K562 (cell line): ENCODE measurements around the gene WEE1. TPM values are rescaled to one million over a fixed set of nuclear protein-coding genes. Genes with fewer than 3 reads are reported as not detected.
A peak's percentile ranks its signal among the peaks of the same experiment; 100 is the strongest.

Experiments used
- ATAC-seq: fragments of 200-7000 bp; cut with Tn5 transposase; 3 replicates; pipeline ENCODE4 v1.9.1; 2020; ENCODE audit warnings: moderate library complexity
- Bru-seq: library from RNA; stranded (reverse); fragments of 400-500 nt; gene quantifications from one replicate; lab custom pipeline; 2021; lab: Mats Ljungman, UMichigan
- BruChase-seq, 2 experiments: library from RNA; stranded (reverse); fragments of 400-500 nt; gene quantifications; one replicate each; lab custom pipeline; 2021; lab: Mats Ljungman, UMichigan
- BruUV-seq: library from RNA; stranded (reverse); fragments of 400-500 nt; replicated peaks from 2 replicates; lab custom pipeline; 2021; lab: Mats Ljungman, UMichigan
- CTCF ChIA-PET: fragments of 300-600 bp; formaldehyde crosslinking; extraction: SDS; loops from one replicate; lab custom pipeline; 2021; ENCODE audit warnings: low intra/inter-chr PET ratio; lab: Yijun Ruan, JAX
- POLR2A ChIA-PET: fragments of 300-600, 350-650 bp; sonication (Branson Sonifier 250); formaldehyde crosslinking; extraction: SDS; loops from one replicate; lab custom pipeline; 2021; ENCODE audit warnings: antibody characterized with exemption, inconsistent platforms; lab: Yijun Ruan, JAX
- DNase-seq, 4 experiments: peaks; one replicate each; pipeline versions ENCODE4 v3.0.0 to v3.0.0-alpha.2; 2011 to 2018; ENCODE audit warnings: low spot score in 3 of 4, mixed read lengths in 3 of 4; ENCODE audit errors: extremely low read depth in 1 of 4
- FAIRE-seq: peaks from 2 replicates; lab custom pipeline; 2011; peaks lifted over from hg19 to GRCh38; lab: Jason Lieb, UNC
- H2AFZ ChIP-seq: 2 replicates; pipeline ENCODE4 v1.6.0; 2011; ENCODE audit warnings: low read depth, low read length, control low read depth, inconsistent platforms
- H3K27ac ChIP-seq: fragments of 200-600 bp; 3 replicates; pipeline ENCODE4 v1.8.0; 2011; ENCODE audit warnings: low read depth, mild to moderate bottlenecking, control low read depth, inconsistent platforms, low read length, moderate library complexity, mixed read lengths; ENCODE audit errors: extremely low read depth
- H3K27me3 ChIP-seq, 2 experiments: fragments of 300-600 bp in 1 of 2; 2 replicates in 1 of 2; 3 replicates in 1 of 2; pipeline versions ENCODE4 v1.6.0 to v1.8.0; 2011; ENCODE audit warnings: inconsistent platforms in 2 of 2, low read length in 2 of 2, mild to moderate bottlenecking in 1 of 2, mixed read lengths in 1 of 2, moderate library complexity in 1 of 2; ENCODE audit not compliant: control insufficient read depth in 2 of 2, insufficient read depth in 2 of 2
- H3K36me3 ChIP-seq: fragments of 300-600 bp; 3 replicates; pipeline ENCODE4 v1.8.0; 2011; ENCODE audit warnings: mild to moderate bottlenecking, low read length, inconsistent platforms; ENCODE audit not compliant: control insufficient read depth, insufficient read depth
- H3K4me1 ChIP-seq, 2 experiments: fragments of 200-600 bp in 1 of 2; replicated peaks in 1 of 2; 2 replicates in 1 of 2; 3 replicates in 1 of 2; pipeline versions ENCODE4 v1.5.1 to v1.8.0; 2011; ENCODE audit warnings: inconsistent platforms in 2 of 2, low read length in 2 of 2, mild to moderate bottlenecking in 1 of 2, mixed read lengths in 1 of 2, moderate library complexity in 1 of 2; ENCODE audit not compliant: control insufficient read depth in 2 of 2, insufficient read depth in 2 of 2
- H3K4me2 ChIP-seq: 2 replicates; pipeline ENCODE4 v1.6.1; 2011; ENCODE audit warnings: low read length, control low read depth, inconsistent platforms, mixed read lengths; ENCODE audit not compliant: insufficient read depth
- H3K4me3 ChIP-seq: fragments of 200-600 bp; sonication (generic), shearing (Covaris generic); 2 replicates; pipeline ENCODE4 v1.5.1; 2016; ENCODE audit warnings: control low read depth, inconsistent platforms
- H3K79me2 ChIP-seq: fragments of 200-600 bp; 3 replicates; pipeline ENCODE4 v1.8.0; 2011; ENCODE audit warnings: low read length, inconsistent platforms; ENCODE audit not compliant: control insufficient read depth, insufficient read depth
- H3K9ac ChIP-seq, 2 experiments: 2 replicates each; pipeline versions ENCODE4 v1.6.0 to v1.6.1; 2011; ENCODE audit warnings: low read depth in 2 of 2, low read length in 2 of 2, control low read depth in 1 of 2, inconsistent platforms in 1 of 2, mild to moderate bottlenecking in 1 of 2, mixed read lengths in 1 of 2; ENCODE audit not compliant: insufficient read depth in 1 of 2
- H3K9me1 ChIP-seq: one replicate; pipeline ENCODE4 v1.6.0; 2011; ENCODE audit warnings: inconsistent platforms, mild to moderate bottlenecking, low read length, moderate library complexity; ENCODE audit not compliant: control insufficient read depth, insufficient read depth
- H3K9me3 ChIP-seq: replicated peaks from 2 replicates; pipeline ENCODE4 v1.5.1; 2011; ENCODE audit warnings: low read depth, low read length, inconsistent platforms; ENCODE audit not compliant: control insufficient read depth, insufficient read depth
- H4K20me1 ChIP-seq: replicated peaks from 2 replicates; pipeline ENCODE4 v1.6.1; 2011; ENCODE audit warnings: low read length, inconsistent platforms, mixed read lengths; ENCODE audit not compliant: control insufficient read depth, insufficient read depth
- EP300 ChIP-seq: IDR thresholded peaks from 2 replicates; pipeline ENCODE4 v1.6.1; 2012; ENCODE audit warnings: low read length, improper control_type of control experiment
- FIP1L1 ChIP-seq: fragments of 200-400 bp; formaldehyde crosslinking; IDR thresholded peaks from 2 replicates; pipeline ENCODE4 v1.6.1; 2018; ENCODE audit warnings: mild to moderate bottlenecking, low read depth, low read length; ENCODE audit not compliant: poor library complexity, severe bottlenecking
- FOXP1 ChIP-seq: sonication (generic); formaldehyde crosslinking; IDR thresholded peaks from 2 replicates; pipeline ENCODE4 v1.8.0; 2022; ENCODE audit warnings: mild to moderate bottlenecking, missing genetic modification reagents
- MAZ ChIP-seq, 2 experiments: fragments of 450-650 bp in 1 of 2; sonication (generic) in 1 of 2; formaldehyde crosslinking; IDR thresholded peaks in 1 of 2; conservative IDR thresholded peaks in 1 of 2; 2 replicates each; pipeline versions ENCODE4 v1.4.0 to v1.5.0; 2020; ENCODE audit warnings: mild to moderate bottlenecking in 1 of 2, missing genetic modification reagents in 1 of 2
- PML ChIP-seq: IDR thresholded peaks from 2 replicates; pipeline ENCODE4 v1.6.1; 2012; ENCODE audit warnings: low read length, inconsistent platforms
- POLR2AphosphoS2 ChIP-seq: IDR thresholded peaks from 2 replicates; pipeline ENCODE4 v1.6.1; 2012; ENCODE audit warnings: low read length, improper control_type of control experiment
- TBL1XR1 ChIP-seq, 2 experiments: IDR thresholded peaks; 2 replicates each; pipeline ENCODE4 v1.6.1; 2012; ENCODE audit warnings: improper control_type of control experiment in 2 of 2, low read length in 2 of 2, mild to moderate bottlenecking in 1 of 2
- U2AF1 ChIP-seq: fragments of 200-400 bp; formaldehyde crosslinking; optimal IDR thresholded peaks from 2 replicates; pipeline ENCODE3; 2017; ENCODE audit warnings: mild to moderate bottlenecking, low read depth, low read length, moderate library complexity
- UBTF ChIP-seq, 2 experiments: IDR thresholded peaks; 2 replicates each; pipeline ENCODE4 v1.6.1; 2012; ENCODE audit warnings: improper control_type of control experiment in 2 of 2, low read depth in 2 of 2, low read length in 2 of 2, borderline replicate concordance in 1 of 2
- ZBTB2 ChIP-seq: fragments of 450-650 bp; IDR thresholded peaks from 2 replicates; pipeline ENCODE4 v1.6.1; 2016; ENCODE audit warnings: antibody characterized with exemption
- ZNF583 ChIP-seq: fragments of 250-450 bp; sonication (Bioruptor Pico); IDR thresholded peaks from 2 replicates; pipeline ENCODE4 v1.4.0; 2020
- WGBS: fragments of 100-300 bp; shearing (Covaris generic); methylation state at CpG from one replicate; pipeline ENCODE4 v1.1.6; 2016; ENCODE audit warnings: low coverage, mixed read lengths; ENCODE audit not compliant: insufficient coverage; ENCODE audit errors: missing lambda C conversion rate; 5-methylcytosine and 5-hydroxymethylcytosine counted together
- in situ Hi-C: fragments of 300-500 bp; cut with MboI; formaldehyde crosslinking; loops from 4 replicates; pipeline ENCODE4 v1.15.0; 2018; ENCODE audit warnings: inconsistent platforms, mixed read lengths
- intact Hi-C: fragments of 100-400 bp; cut with micrococcal nuclease; formaldehyde crosslinking; loops from 2 replicates; pipeline ENCODE4 v1.14.2; 2022
- long read RNA-seq, 3 experiments: library from polyadenylated mRNA in 2 of 3; library from RNA in 1 of 3; unstranded in 2 of 3; stranded (forward) in 1 of 3; transcript quantifications; one replicate each; pipeline ENCODE4 v2.0.0, GENCODE V29; 2019 to 2022
- polyA minus RNA-seq, 3 experiments: library from RNA; depleted of rRNA, polyadenylated mRNA; stranded (reverse); fragments of >200 nt; gene quantifications; 2 replicates each; pipeline ENCODE4 v1.2.3, GENCODE V29; 2011
- polyA plus RNA-seq, 8 experiments: library from polyadenylated mRNA; depleted of rRNA in 4 of 8; stranded (reverse) in 5 of 8; unstranded in 3 of 8; fragments of >200 nt; fragmentation: Nextera tagmentation in 2 of 8; fragmentation: Illumina TruSeq in 1 of 8; extraction: Ambion mirVana in 2 of 8; extraction: Trizol in 1 of 8; gene quantifications; 2 replicates each; pipeline versions ENCODE4 v1.2.1 to v1.2.3, GENCODE V29; 2011 to 2014; ENCODE audit warnings: inconsistent platforms in 1 of 8, missing spikeins in 1 of 8
- total RNA-seq, 7 experiments: library from RNA; depleted of rRNA in 6 of 7; stranded (reverse); fragments of >200 nt in 6 of 7; fragmentation: Illumina TruSeq in 2 of 7; extraction: Trizol in 2 of 7; gene quantifications; 2 replicates each; pipeline versions ENCODE4 v1.2.1 to v1.2.3, GENCODE V29; 2011 to 2021; ENCODE audit warnings: low replicate concordance in 1 of 7

WEE1 gene
- total RNA-seq (2011; cell fraction: chromatin; rRNA removed; ENCODE audit: low replicate concordance) = 78.0 and 216 TPM in 2 replicates
- total RNA-seq (2011; cell fraction: nucleolus; rRNA removed) = 51.9 and 57.0 TPM in 2 replicates
- 101 and 161 TPM in 2 replicates for total RNA-seq (2011; cell fraction: nucleoplasm; rRNA removed)
- total RNA-seq (2014; rRNA removed) = 62.9 and 66.8 TPM in 2 replicates
- 73.2 and 80.9 TPM in 2 replicates for total RNA-seq (2014; rRNA removed; fragmentation: Illumina TruSeq; extraction: Trizol)
- 61.6 and 67.4 TPM in 2 replicates for total RNA-seq (2015; rRNA removed; fragmentation: Illumina TruSeq; extraction: Trizol)
- total RNA-seq (2021) = 82.1 and 82.7 TPM in 2 replicates
- polyA plus RNA-seq (2011; rRNA removed) = 81.2 and 99.0 TPM in 2 replicates
- 20.1 and 32.8 TPM in 2 replicates for polyA plus RNA-seq (2011; cell fraction: cytosol; rRNA removed)
- 77.6 and 91.0 TPM in 2 replicates for polyA plus RNA-seq (2011; cell fraction: nucleus; rRNA removed)
- polyA plus RNA-seq (2012) = 34.8 and 46.6 TPM in 2 replicates
- polyA plus RNA-seq (2014; fragmentation: Illumina TruSeq; extraction: Trizol) = 73.7 and 93.4 TPM in 2 replicates
- 10 to 100 TPM; 21.9 to 30.6 TPM for polyA plus RNA-seq (2014; fragmentation: Nextera tagmentation; extraction: Ambion mirVana)
- polyA plus RNA-seq (2014; rRNA removed) = 51.3 and 53.9 TPM in 2 replicates
- polyA minus RNA-seq (2011; rRNA and poly(A)+ RNA removed) = 121 and 129 TPM in 2 replicates
- 28.7 and 41.6 TPM in 2 replicates for polyA minus RNA-seq (2011; cell fraction: cytosol; rRNA and poly(A)+ RNA removed)
- 75.3 and 97.9 TPM in 2 replicates for polyA minus RNA-seq (2011; cell fraction: nucleus; rRNA and poly(A)+ RNA removed)
- percentile 97 among the genes with signal in this experiment for Bru-seq, nascent RNA
- BruChase-seq, experiment 1, labeled RNA remaining after a 2-hour chase = percentile 99 among the genes with signal in this experiment
- percentile 98 among the genes with signal in this experiment for BruChase-seq, experiment 2, labeled RNA remaining after a 6-hour chase
- long read RNA-seq, experiment 1, transcript WEE1-202 (11 exons, 2,799 nt) = major isoform, 230 of 272 reads
- long read RNA-seq, experiment 1, partial matches to known transcripts = 11 of 272 reads
- long read RNA-seq, experiment 1, other reads (novel, unspliced or antisense) = 27 of 272 reads
- long read RNA-seq, experiment 2, transcript WEE1-202 (11 exons, 2,799 nt) = major isoform, 12 of 33 reads
- long read RNA-seq, experiment 2, partial matches to known transcripts = 6 of 33 reads
- long read RNA-seq, experiment 2, other reads (novel, unspliced or antisense) = 14 of 33 reads
- long read RNA-seq, experiment 3, partial matches to known transcripts = 2 of 4 reads
- long read RNA-seq, experiment 3, other reads (novel, unspliced or antisense) = 2 of 4 reads

- WGBS = under 1% methylated on average over 65 of the region's 73 CpGs
- Histone ChIP-seq H3K9me1 (no peaks in the 10 kb centered on the region), H4K20me1 (peaks cover 9% of the 10 kb centered on the region), H3K36me3 (peaks cover 33% of the 10 kb centered on the region), H3K4me3 (peak within 1 kb of the TSS; percentile 92), H2AFZ (peak within 1 kb of the TSS; percentile 84), H3K9ac (peak within 1 kb of the TSS; percentile 96 to 98), H3K4me1 (peaks cover 33 to 35% of the 10 kb centered on the region in 2 experiments), H3K9me3 (no peaks in the 10 kb centered on the region), H3K27ac (peak within 1 kb of the TSS; percentile 98), H3K4me2 (peak within 1 kb of the TSS; percentile 96), H3K79me2 (peaks cover 47% of the 10 kb centered on the region), H3K27me3 (no peaks in the 10 kb centered on the region)
- BruUV-seq = no TSS peak
- intact Hi-C loops = loop anchor here (1.0 to 10.0 kb wide), 4 partner anchors 21 to 108 kb away; partner anchors contain the start of gene ZNF143
- in situ Hi-C loops = loop anchor here (5.0 kb wide), 1 partner anchor 36 kb away; no protein-coding TSS in a partner anchor
- ATAC-seq (peak; percentile 94), FAIRE-seq (peak; percentile 82), DNase-seq (peak; percentile 94 to 98 (median 96))
- ChIA-PET CTCF (no interaction called here), POLR2A (interaction anchor here (0.6 to 2.4 kb wide), 20 partner anchors 8 to 748 kb away, joined by 3 to 15 read pairs (median 4); partner anchors contain the start of gene ZNF143)
- peak; percentile 43; the same call in 1 of the 2 replicates for TF ChIP-seq EP300
- TF ChIP-seq MAZ (CRISPR knock-in tag; conservative IDR thresholded peaks at IDR 0.05 in 1 of 2, IDR thresholded peaks at IDR 0.05 in 1 of 2) = peak; percentile 89 to 95
- peak; percentile 75 for TF ChIP-seq PML
- 0 out of 4 replicates have a peak, but pooled peaks of 1 of the 2 experiments have one; percentile 10 for TF ChIP-seq TBL1XR1 (IDR thresholded peaks at IDR 0.05; ENCODE audit: low read length in 2 of 2)
- TF ChIP-seq FIP1L1 = peak; percentile 91
- TF ChIP-seq FOXP1 (CRISPR knock-in tag) = peak; percentile 14; the same call in 1 of the 2 replicates
- peak; percentile 37; the same call in 1 of the 2 replicates for TF ChIP-seq POLR2AphosphoS2
- TF ChIP-seq ZNF583 = peak; percentile 84
- peak; percentile 89 for TF ChIP-seq U2AF1
- peak; percentile 40 to 51; a peak in 1 of 4 replicates for TF ChIP-seq UBTF (IDR thresholded peaks at IDR 0.05; ENCODE audit: borderline replicate concordance in 1 of 2, low read depth in 2 of 2, low read length in 2 of 2)
- TF ChIP-seq ZBTB2 = 0 out of 2 replicates have a peak, but pooled peaks have one; percentile 3
Observed at GRCh38 chr11:9573052-9573774, at the start of gene WEE1. TSS of gene WEE1 (plus strand) at chr11:9573670. CDS start at chr11:9573934, 264 bp downstream.
